ENCODE measurements around the gene ZEB2. TPM values are rescaled to one million over a fixed set of nuclear protein-coding genes. Genes with fewer than 3 reads are reported as not detected.

The ZEB2 gene
- total and polyA plus RNA-seq, 12 donors = 29.0 to 226 (median 142) TPM

- intact Hi-C loops (cut with DNase I) = no loop called here
- no peaks in the 10 kb centered on the region for H3K36me3 ChIP-seq (replicated peaks in 1 of 2)
- H3K27ac ChIP-seq = no peak overlapping the region
- H3K4me1 ChIP-seq (replicated peaks in 1 of 2) = peaks cover 9 to 11% of the 10 kb centered on the region in 2 donors
- H3K9me3 ChIP-seq (replicated peaks in 1 of 3) = no peaks in the 10 kb centered on the region
- no peak for DNase-seq
- TF ChIP-seq CTCF (IDR thresholded peaks at IDR 0.05) (no peak), POLR2A (IDR thresholded peaks at IDR 0.05) (no peak)
- no peak overlapping the region for H3K4me3 ChIP-seq
- no peaks in the 10 kb centered on the region for H3K27me3 ChIP-seq
- 92 to 97% (median 94%) methylated on average over 4 of the region's 4 CpGs for WGBS, 4 donors
These were observed 173.7 kb downstream of the ZEB2 start for GRCh38 chr2:144346229-144346628.

- no peaks in the 10 kb centered on the region for H3K36me3 ChIP-seq (replicated peaks in 1 of 2)
- no peak overlapping the region for H3K4me3 ChIP-seq
- TF ChIP-seq CTCF (IDR thresholded peaks at IDR 0.05) = no peak
- TF ChIP-seq POLR2A (IDR thresholded peaks at IDR 0.05) = no peak
- no peak for DNase-seq
- intact Hi-C loops (cut with DNase I) = no loop called here
- peaks cover 0 to 6% of the 10 kb centered on the region in 2 donors for H3K4me1 ChIP-seq (replicated peaks in 1 of 2)
- H3K27ac ChIP-seq = no peak overlapping the region
- no peaks in the 10 kb centered on the region for H3K9me3 ChIP-seq (replicated peaks in 1 of 3)
- no peaks in the 10 kb centered on the region for H3K27me3 ChIP-seq
- 64 to 83% (median 80%) methylated on average over 1 of the region's 1 CpG for WGBS, 4 donors
These were observed 176.8 kb downstream of the ZEB2 start for GRCh38 chr2:144343145-144343544.

GRCh38 chr2:144341538-144341937 lies 178.4 kb downstream of the ZEB2 start:
- no peak for DNase-seq
- H3K27me3 ChIP-seq = no peaks in the 10 kb centered on the region
- 73 to 96% (median 84%) methylated on average over 1 of the region's 1 CpG for WGBS, 4 donors
- TF ChIP-seq POLR2A (IDR thresholded peaks at IDR 0.05) = no peak
- no peak for TF ChIP-seq CTCF (IDR thresholded peaks at IDR 0.05)
- H3K9me3 ChIP-seq (replicated peaks in 1 of 3) = no peaks in the 10 kb centered on the region
- H3K36me3 ChIP-seq (replicated peaks in 1 of 2) = no peaks in the 10 kb centered on the region
- no peak overlapping the region for H3K27ac ChIP-seq
- H3K4me3 ChIP-seq = no peak overlapping the region
- intact Hi-C loops (cut with DNase I) = no loop called here
- peaks cover 0 to 6% of the 10 kb centered on the region in 2 donors for H3K4me1 ChIP-seq (replicated peaks in 1 of 2)

GRCh38 chr2:144339048-144339447 lies 180.9 kb downstream of the ZEB2 start:
- Histone ChIP-seq H3K27ac (peak overlapping the region in 2 of 5 donors; percentile 35 to 48), H3K9me3 (replicated peaks in 1 of 3) (no peaks in the 10 kb centered on the region), H3K4me1 (replicated peaks in 1 of 2) (peaks cover 0 to 6% of the 10 kb centered on the region in 2 donors), H3K36me3 (replicated peaks in 1 of 2) (no peaks in the 10 kb centered on the region), H3K27me3 (no peaks in the 10 kb centered on the region), H3K4me3 (no peak overlapping the region)
- intact Hi-C loops (cut with DNase I) = loop anchor here in 1 of 2 donors (10.0 kb wide), 1 partner anchor 56 kb away; no protein-coding TSS in a partner anchor
- TF ChIP-seq CTCF (IDR thresholded peaks at IDR 0.05) (no peak), POLR2A (IDR thresholded peaks at IDR 0.05) (no peak)
- no peak for DNase-seq
- WGBS, 4 donors = 25 to 43% (median 41%) methylated on average over 2 of the region's 2 CpGs

Measured in adrenal gland (tissue), 12 donors.